H9 (cell line): ENCODE measurements around the gene DCC. TPM values are rescaled to one million over a fixed set of nuclear protein-coding genes. Genes with fewer than 3 reads are reported as not detected.

Experiments
- DNase-seq: peaks from one replicate; pipeline ENCODE4 v3.0.0-alpha.2; 2017
- H2AFZ ChIP-seq: one replicate; pipeline ENCODE4 v1.6.1; 2013; ENCODE audit warnings: mild to moderate bottlenecking, low read length, control low read depth, moderate library complexity
- H2AK5ac ChIP-seq: 2 replicates; pipeline ENCODE4 v1.6.1; 2013; ENCODE audit warnings: low read length, control low read depth, mixed read lengths; ENCODE audit not compliant: insufficient read length
- H2BK120ac ChIP-seq: one replicate; pipeline ENCODE4 v1.6.1; 2013; ENCODE audit warnings: low read depth, mild to moderate bottlenecking, low read length, control low read depth, inconsistent platforms; ENCODE audit not compliant: poor library complexity, severe bottlenecking
- H2BK12ac ChIP-seq: 2 replicates; pipeline ENCODE4 v1.6.1; 2013; ENCODE audit warnings: low read length, control low read depth, mixed read lengths, low read depth; ENCODE audit not compliant: insufficient read length
- H2BK15ac ChIP-seq: 2 replicates; pipeline ENCODE4 v1.6.1; 2013; ENCODE audit warnings: low read depth, low read length, control low read depth
- H2BK20ac ChIP-seq: one replicate; pipeline ENCODE4 v1.6.1; 2013; ENCODE audit warnings: low read depth, mild to moderate bottlenecking, low read length, control low read depth, inconsistent platforms; ENCODE audit not compliant: poor library complexity, severe bottlenecking
- H2BK5ac ChIP-seq: 2 replicates; pipeline ENCODE4 v1.6.1; 2013; ENCODE audit warnings: low read length, control low read depth, mixed read lengths; ENCODE audit not compliant: insufficient read length
- H3K14ac ChIP-seq: 2 replicates; pipeline ENCODE4 v1.6.1; 2013; ENCODE audit warnings: low read length, control low read depth; ENCODE audit not compliant: insufficient read depth
- H3K18ac ChIP-seq: 2 replicates; pipeline ENCODE4 v1.6.1; 2013; ENCODE audit warnings: low read depth, mild to moderate bottlenecking, mixed read lengths, low read length, control low read depth; ENCODE audit not compliant: insufficient read length
- H3K23ac ChIP-seq: 2 replicates; pipeline ENCODE4 v1.6.1; 2013; ENCODE audit warnings: low read length, control low read depth, mixed read lengths, low read depth; ENCODE audit not compliant: insufficient read length
- H3K23me2 ChIP-seq: 2 replicates; pipeline ENCODE4 v1.6.1; 2013; ENCODE audit warnings: low read depth, mild to moderate bottlenecking, mixed read lengths, low read length, control low read depth; ENCODE audit not compliant: insufficient read length, poor library complexity, severe bottlenecking
- H3K27ac ChIP-seq: 2 replicates; pipeline ENCODE4 v1.5.1; 2013; ENCODE audit warnings: low read length, control low read depth, mixed read lengths, low read depth; ENCODE audit not compliant: insufficient read length
- H3K27me3 ChIP-seq: 2 replicates; pipeline ENCODE4 v1.6.1; 2013; ENCODE audit warnings: low read length, control low read depth, inconsistent platforms; ENCODE audit not compliant: insufficient read depth
- H3K4ac ChIP-seq: 2 replicates; pipeline ENCODE4 v1.6.1; 2013; ENCODE audit warnings: low read depth, mild to moderate bottlenecking, control low read depth, inconsistent platforms, low read length, moderate library complexity
- H3K4me1 ChIP-seq: 2 replicates; pipeline ENCODE4 v1.6.1; 2013; ENCODE audit warnings: low read length, control low read depth, inconsistent platforms; ENCODE audit not compliant: insufficient read depth
- H3K4me2 ChIP-seq: 2 replicates; pipeline ENCODE4 v1.6.1; 2013; ENCODE audit warnings: low read length, control low read depth, mixed read lengths; ENCODE audit not compliant: insufficient read length, insufficient read depth
- H3K56ac ChIP-seq: 2 replicates; pipeline ENCODE4 v1.6.1; 2013; ENCODE audit warnings: low read depth, mild to moderate bottlenecking, mixed read lengths, low read length, control low read depth; ENCODE audit not compliant: insufficient read length
- H3K79me1 ChIP-seq: 2 replicates; pipeline ENCODE4 v1.6.1; 2013; ENCODE audit warnings: low read depth, mild to moderate bottlenecking, moderate library complexity, low read length, control low read depth, inconsistent platforms; ENCODE audit not compliant: insufficient read depth, poor library complexity, severe bottlenecking
- H3K79me2 ChIP-seq: 2 replicates; pipeline ENCODE4 v1.6.1; 2013; ENCODE audit warnings: low read length, control low read depth, inconsistent platforms; ENCODE audit not compliant: insufficient read depth
- H3K9ac ChIP-seq: 2 replicates; pipeline ENCODE4 v1.6.1; 2013; ENCODE audit warnings: low read length, control low read depth, mixed read lengths; ENCODE audit not compliant: insufficient read length; ENCODE audit errors: extremely low read depth
- H3K9me3 ChIP-seq: one replicate; pipeline ENCODE4 v1.6.1; 2013; ENCODE audit warnings: low read depth, low read length, inconsistent platforms; ENCODE audit not compliant: control insufficient read depth
- H3T11ph ChIP-seq: one replicate; pipeline ENCODE4 v1.6.1; 2013; ENCODE audit warnings: mild to moderate bottlenecking, low read length, control low read depth, inconsistent platforms
- H4K20me1 ChIP-seq: one replicate; pipeline ENCODE4 v1.6.1; 2013; ENCODE audit not compliant: control insufficient read depth, insufficient read length, insufficient read depth
- H4K5ac ChIP-seq: 2 replicates; pipeline ENCODE4 v1.6.1; 2013; ENCODE audit warnings: low read depth, mild to moderate bottlenecking, mixed read lengths, low read length, control low read depth; ENCODE audit not compliant: insufficient read length
- H4K8ac ChIP-seq: replicated peaks from 2 replicates; pipeline ENCODE4 v1.6.1; 2013; ENCODE audit warnings: low read length, control low read depth, mixed read lengths, low read depth; ENCODE audit not compliant: insufficient read length
- H4K91ac ChIP-seq: 2 replicates; pipeline ENCODE4 v1.6.1; 2013; ENCODE audit warnings: low read depth, mild to moderate bottlenecking, moderate library complexity, mixed read lengths, low read length, control low read depth; ENCODE audit not compliant: insufficient read length
- H3K27ac Mint-ChIP-seq, 3 experiments: 2 replicates in 2 of 3; 3 replicates in 1 of 3; pipeline ENCODE4 v1.8.0; 2020 to 2021; ENCODE audit warnings: mixed read lengths in 3 of 3, mild to moderate bottlenecking in 1 of 3, moderate library complexity in 1 of 3
- H3K27me3 Mint-ChIP-seq: 2 replicates; pipeline ENCODE4 v1.8.0; 2021; ENCODE audit warnings: low read depth, mild to moderate bottlenecking, moderate library complexity, mixed read lengths
- H3K36me3 Mint-ChIP-seq, 3 experiments: 2 replicates in 2 of 3; 3 replicates in 1 of 3; pipeline ENCODE4 v1.8.0; 2020 to 2021; ENCODE audit warnings: low read depth in 3 of 3, mixed read lengths in 3 of 3; ENCODE audit not compliant: insufficient read depth in 1 of 3
- H3K4me1 Mint-ChIP-seq, 2 experiments: 2 replicates each; pipeline ENCODE4 v1.8.0; 2020; ENCODE audit warnings: mixed read lengths in 2 of 2
- H3K4me3 Mint-ChIP-seq, 2 experiments: 2 replicates in 1 of 2; 3 replicates in 1 of 2; pipeline ENCODE4 v1.8.0; 2020 to 2021; ENCODE audit warnings: mild to moderate bottlenecking in 2 of 2, mixed read lengths in 2 of 2, moderate library complexity in 1 of 2
- H3K9me3 Mint-ChIP-seq, 2 experiments: 2 replicates in 1 of 2; 3 replicates in 1 of 2; pipeline ENCODE4 v1.8.0; 2020; ENCODE audit warnings: mild to moderate bottlenecking in 2 of 2, mixed read lengths in 2 of 2, moderate library complexity in 1 of 2
- WGBS: extraction: QIAGEN DNeasy Blood & Tissue Kit; methylation state at CpG from one replicate; pipeline ENCODE4 v1.1.7; 2013; ENCODE audit warnings: missing lambda C conversion rate, low lambda C conversion rate, mixed read lengths; ENCODE audit not compliant: insufficient read length; ENCODE audit errors: extremely low coverage; 5-methylcytosine and 5-hydroxymethylcytosine counted together
- total RNA-seq: library from RNA; stranded (reverse); gene quantifications from 2 replicates; pipeline ENCODE4 v1.2.1, GENCODE V29; 2021
- TF ChIP-seq, protein P1 (sequence below): fragments of 200-600 bp; sonication (generic); conservative IDR thresholded peaks from 3 replicates; pipeline ENCODE4 v1.8.0; 2021; ENCODE audit warnings: antibody characterized with exemption, mild to moderate bottlenecking

Gene DCC
- total RNA-seq, 1 experiment from 2014 or later = 0.35 TPM

DNA sequence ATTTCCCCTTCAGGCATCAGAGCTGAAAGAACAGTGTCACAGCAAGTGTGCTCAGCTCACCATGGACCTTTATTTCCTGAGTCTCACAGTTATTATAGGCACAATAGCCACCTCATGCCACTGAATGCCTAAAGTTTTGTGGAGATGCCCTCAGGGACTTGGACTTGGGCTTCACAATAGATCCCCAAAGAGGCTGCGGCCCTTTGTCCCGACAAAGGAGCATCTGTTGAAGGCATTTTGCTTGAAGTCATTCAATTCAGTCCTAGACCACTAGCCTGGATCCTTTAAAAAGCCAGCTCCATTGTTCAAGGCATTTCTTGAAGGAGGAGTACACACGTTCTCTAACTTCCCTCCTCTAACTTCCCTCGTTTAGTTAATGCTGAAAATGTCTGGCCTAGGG is 125.4 kb downstream of the DCC start:
- no peak overlapping the region for H4K5ac ChIP-seq
- H2BK120ac ChIP-seq = no peak overlapping the region
- H3K4me3 Mint-ChIP-seq = no peak overlapping the region
- H3K23me2 ChIP-seq = no peaks in the 10 kb centered on the region
- H3K4ac ChIP-seq = no peak overlapping the region
- no peaks in the 10 kb centered on the region for H3K27me3 ChIP-seq
- TF ChIP-seq, protein P1, sequence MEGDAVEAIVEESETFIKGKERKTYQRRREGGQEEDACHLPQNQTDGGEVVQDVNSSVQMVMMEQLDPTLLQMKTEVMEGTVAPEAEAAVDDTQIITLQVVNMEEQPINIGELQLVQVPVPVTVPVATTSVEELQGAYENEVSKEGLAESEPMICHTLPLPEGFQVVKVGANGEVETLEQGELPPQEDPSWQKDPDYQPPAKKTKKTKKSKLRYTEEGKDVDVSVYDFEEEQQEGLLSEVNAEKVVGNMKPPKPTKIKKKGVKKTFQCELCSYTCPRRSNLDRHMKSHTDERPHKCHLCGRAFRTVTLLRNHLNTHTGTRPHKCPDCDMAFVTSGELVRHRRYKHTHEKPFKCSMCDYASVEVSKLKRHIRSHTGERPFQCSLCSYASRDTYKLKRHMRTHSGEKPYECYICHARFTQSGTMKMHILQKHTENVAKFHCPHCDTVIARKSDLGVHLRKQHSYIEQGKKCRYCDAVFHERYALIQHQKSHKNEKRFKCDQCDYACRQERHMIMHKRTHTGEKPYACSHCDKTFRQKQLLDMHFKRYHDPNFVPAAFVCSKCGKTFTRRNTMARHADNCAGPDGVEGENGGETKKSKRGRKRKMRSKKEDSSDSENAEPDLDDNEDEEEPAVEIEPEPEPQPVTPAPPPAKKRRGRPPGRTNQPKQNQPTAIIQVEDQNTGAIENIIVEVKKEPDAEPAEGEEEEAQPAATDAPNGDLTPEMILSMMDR = no peak
- H3K79me2 ChIP-seq = no peaks in the 10 kb centered on the region
- H3K23ac ChIP-seq = no peak overlapping the region
- H3T11ph ChIP-seq = no peak overlapping the region
- no peak overlapping the region for H3K56ac ChIP-seq
- H3K27ac ChIP-seq = no peak overlapping the region
- no peak overlapping the region for H2BK15ac ChIP-seq
- H3K9me3 ChIP-seq = no peaks in the 10 kb centered on the region
- no peaks in the 10 kb centered on the region for H3K36me3 Mint-ChIP-seq
- no peak overlapping the region for H3K14ac ChIP-seq
- no peaks in the 10 kb centered on the region; the same call in 1 of the 2 replicates for H3K27me3 Mint-ChIP-seq
- no peaks in the 10 kb centered on the region for H3K4me1 ChIP-seq
- H2BK20ac ChIP-seq = no peak overlapping the region
- H2AFZ ChIP-seq = no peak overlapping the region
- no peak overlapping the region for H3K4me2 ChIP-seq
- H2BK12ac ChIP-seq = no peak overlapping the region
- DNase-seq = no peak
- no peak overlapping the region for H4K8ac ChIP-seq
- no peak overlapping the region for H2BK5ac ChIP-seq
- no peak overlapping the region for H3K27ac Mint-ChIP-seq
- WGBS = no CpG with 5 or more reads among the region's 4 CpGs
- H3K9ac ChIP-seq = no peak overlapping the region
- H4K20me1 ChIP-seq = no peaks in the 10 kb centered on the region
- no peak overlapping the region for H2AK5ac ChIP-seq
- H3K4me1 Mint-ChIP-seq = peaks cover 0 to 2% of the 10 kb centered on the region in 2 experiments; a peak in 1 of 4 replicates
- H4K91ac ChIP-seq = no peak overlapping the region
- no peak overlapping the region for H3K18ac ChIP-seq
- H3K9me3 Mint-ChIP-seq = no peaks in the 10 kb centered on the region
- H3K79me1 ChIP-seq = no peaks in the 10 kb centered on the region
